H9 (cell line): ENCODE results near the gene PRCD. TPM values are rescaled to one million over a fixed set of nuclear protein-coding genes. Genes with fewer than 3 reads are reported as not detected.

Experiments
- DNase-seq: peaks from one replicate; pipeline ENCODE4 v3.0.0-alpha.2; 2017
- H2AFZ ChIP-seq: one replicate; pipeline ENCODE4 v1.6.1; 2013; ENCODE audit warnings: mild to moderate bottlenecking, low read length, control low read depth, moderate library complexity
- H2AK5ac ChIP-seq: 2 replicates; pipeline ENCODE4 v1.6.1; 2013; ENCODE audit warnings: low read length, control low read depth, mixed read lengths; ENCODE audit not compliant: insufficient read length
- H2BK120ac ChIP-seq: one replicate; pipeline ENCODE4 v1.6.1; 2013; ENCODE audit warnings: low read depth, mild to moderate bottlenecking, low read length, control low read depth, inconsistent platforms; ENCODE audit not compliant: poor library complexity, severe bottlenecking
- H2BK12ac ChIP-seq: 2 replicates; pipeline ENCODE4 v1.6.1; 2013; ENCODE audit warnings: low read length, control low read depth, mixed read lengths, low read depth; ENCODE audit not compliant: insufficient read length
- H2BK15ac ChIP-seq: 2 replicates; pipeline ENCODE4 v1.6.1; 2013; ENCODE audit warnings: low read depth, low read length, control low read depth
- H2BK20ac ChIP-seq: one replicate; pipeline ENCODE4 v1.6.1; 2013; ENCODE audit warnings: low read depth, mild to moderate bottlenecking, low read length, control low read depth, inconsistent platforms; ENCODE audit not compliant: poor library complexity, severe bottlenecking
- H2BK5ac ChIP-seq: 2 replicates; pipeline ENCODE4 v1.6.1; 2013; ENCODE audit warnings: low read length, control low read depth, mixed read lengths; ENCODE audit not compliant: insufficient read length
- H3K14ac ChIP-seq: 2 replicates; pipeline ENCODE4 v1.6.1; 2013; ENCODE audit warnings: low read length, control low read depth; ENCODE audit not compliant: insufficient read depth
- H3K18ac ChIP-seq: 2 replicates; pipeline ENCODE4 v1.6.1; 2013; ENCODE audit warnings: low read depth, mild to moderate bottlenecking, mixed read lengths, low read length, control low read depth; ENCODE audit not compliant: insufficient read length
- H3K23ac ChIP-seq: 2 replicates; pipeline ENCODE4 v1.6.1; 2013; ENCODE audit warnings: low read length, control low read depth, mixed read lengths, low read depth; ENCODE audit not compliant: insufficient read length
- H3K23me2 ChIP-seq: 2 replicates; pipeline ENCODE4 v1.6.1; 2013; ENCODE audit warnings: low read depth, mild to moderate bottlenecking, mixed read lengths, low read length, control low read depth; ENCODE audit not compliant: insufficient read length, poor library complexity, severe bottlenecking
- H3K27ac ChIP-seq: 2 replicates; pipeline ENCODE4 v1.5.1; 2013; ENCODE audit warnings: low read length, control low read depth, mixed read lengths, low read depth; ENCODE audit not compliant: insufficient read length
- H3K27me3 ChIP-seq: 2 replicates; pipeline ENCODE4 v1.6.1; 2013; ENCODE audit warnings: low read length, control low read depth, inconsistent platforms; ENCODE audit not compliant: insufficient read depth
- H3K4ac ChIP-seq: 2 replicates; pipeline ENCODE4 v1.6.1; 2013; ENCODE audit warnings: low read depth, mild to moderate bottlenecking, control low read depth, inconsistent platforms, low read length, moderate library complexity
- H3K4me1 ChIP-seq: 2 replicates; pipeline ENCODE4 v1.6.1; 2013; ENCODE audit warnings: low read length, control low read depth, inconsistent platforms; ENCODE audit not compliant: insufficient read depth
- H3K4me2 ChIP-seq: 2 replicates; pipeline ENCODE4 v1.6.1; 2013; ENCODE audit warnings: low read length, control low read depth, mixed read lengths; ENCODE audit not compliant: insufficient read length, insufficient read depth
- H3K56ac ChIP-seq: 2 replicates; pipeline ENCODE4 v1.6.1; 2013; ENCODE audit warnings: low read depth, mild to moderate bottlenecking, mixed read lengths, low read length, control low read depth; ENCODE audit not compliant: insufficient read length
- H3K79me1 ChIP-seq: 2 replicates; pipeline ENCODE4 v1.6.1; 2013; ENCODE audit warnings: low read depth, mild to moderate bottlenecking, moderate library complexity, low read length, control low read depth, inconsistent platforms; ENCODE audit not compliant: insufficient read depth, poor library complexity, severe bottlenecking
- H3K79me2 ChIP-seq: 2 replicates; pipeline ENCODE4 v1.6.1; 2013; ENCODE audit warnings: low read length, control low read depth, inconsistent platforms; ENCODE audit not compliant: insufficient read depth
- H3K9ac ChIP-seq: 2 replicates; pipeline ENCODE4 v1.6.1; 2013; ENCODE audit warnings: low read length, control low read depth, mixed read lengths; ENCODE audit not compliant: insufficient read length; ENCODE audit errors: extremely low read depth
- H3K9me3 ChIP-seq: one replicate; pipeline ENCODE4 v1.6.1; 2013; ENCODE audit warnings: low read depth, low read length, inconsistent platforms; ENCODE audit not compliant: control insufficient read depth
- H3T11ph ChIP-seq: one replicate; pipeline ENCODE4 v1.6.1; 2013; ENCODE audit warnings: mild to moderate bottlenecking, low read length, control low read depth, inconsistent platforms
- H4K20me1 ChIP-seq: one replicate; pipeline ENCODE4 v1.6.1; 2013; ENCODE audit not compliant: control insufficient read depth, insufficient read length, insufficient read depth
- H4K5ac ChIP-seq: 2 replicates; pipeline ENCODE4 v1.6.1; 2013; ENCODE audit warnings: low read depth, mild to moderate bottlenecking, mixed read lengths, low read length, control low read depth; ENCODE audit not compliant: insufficient read length
- H4K8ac ChIP-seq: replicated peaks from 2 replicates; pipeline ENCODE4 v1.6.1; 2013; ENCODE audit warnings: low read length, control low read depth, mixed read lengths, low read depth; ENCODE audit not compliant: insufficient read length
- H4K91ac ChIP-seq: 2 replicates; pipeline ENCODE4 v1.6.1; 2013; ENCODE audit warnings: low read depth, mild to moderate bottlenecking, moderate library complexity, mixed read lengths, low read length, control low read depth; ENCODE audit not compliant: insufficient read length
- H3K27ac Mint-ChIP-seq, 3 experiments: 2 replicates in 2 of 3; 3 replicates in 1 of 3; pipeline ENCODE4 v1.8.0; 2020 to 2021; ENCODE audit warnings: mixed read lengths in 3 of 3, mild to moderate bottlenecking in 1 of 3, moderate library complexity in 1 of 3
- H3K27me3 Mint-ChIP-seq: 2 replicates; pipeline ENCODE4 v1.8.0; 2021; ENCODE audit warnings: low read depth, mild to moderate bottlenecking, moderate library complexity, mixed read lengths
- H3K36me3 Mint-ChIP-seq, 3 experiments: 2 replicates in 2 of 3; 3 replicates in 1 of 3; pipeline ENCODE4 v1.8.0; 2020 to 2021; ENCODE audit warnings: low read depth in 3 of 3, mixed read lengths in 3 of 3; ENCODE audit not compliant: insufficient read depth in 1 of 3
- H3K4me1 Mint-ChIP-seq, 2 experiments: 2 replicates each; pipeline ENCODE4 v1.8.0; 2020; ENCODE audit warnings: mixed read lengths in 2 of 2
- H3K4me3 Mint-ChIP-seq, 2 experiments: 2 replicates in 1 of 2; 3 replicates in 1 of 2; pipeline ENCODE4 v1.8.0; 2020 to 2021; ENCODE audit warnings: mild to moderate bottlenecking in 2 of 2, mixed read lengths in 2 of 2, moderate library complexity in 1 of 2
- H3K9me3 Mint-ChIP-seq, 2 experiments: 2 replicates in 1 of 2; 3 replicates in 1 of 2; pipeline ENCODE4 v1.8.0; 2020; ENCODE audit warnings: mild to moderate bottlenecking in 2 of 2, mixed read lengths in 2 of 2, moderate library complexity in 1 of 2
- CTCF ChIP-seq: fragments of 200-600 bp; sonication (generic); conservative IDR thresholded peaks from 3 replicates; pipeline ENCODE4 v1.8.0; 2021; ENCODE audit warnings: antibody characterized with exemption, mild to moderate bottlenecking
- WGBS: extraction: QIAGEN DNeasy Blood & Tissue Kit; methylation state at CpG from one replicate; pipeline ENCODE4 v1.1.7; 2013; ENCODE audit warnings: missing lambda C conversion rate, low lambda C conversion rate, mixed read lengths; ENCODE audit not compliant: insufficient read length; ENCODE audit errors: extremely low coverage; 5-methylcytosine and 5-hydroxymethylcytosine counted together
- total RNA-seq: library from RNA; stranded (reverse); gene quantifications from 2 replicates; pipeline ENCODE4 v1.2.1, GENCODE V29; 2021

The PRCD gene
- total RNA-seq, 1 experiment from 2014 or later: 0.46 TPM

- no peak overlapping the region for H2BK15ac ChIP-seq
- no peak overlapping the region for H3K27ac ChIP-seq
- H3K23me2 ChIP-seq: no peaks in the 10 kb centered on the region
- H2AK5ac ChIP-seq: no peak overlapping the region
- no CpG with 5 or more reads among the region's 23 CpGs for WGBS
- no peak overlapping the region for H4K91ac ChIP-seq
- H3K79me1 ChIP-seq: no peaks in the 10 kb centered on the region
- no peak overlapping the region for H4K5ac ChIP-seq
- H3K27me3 ChIP-seq: no peaks in the 10 kb centered on the region; the same call in 1 of the 2 replicates
- no peak overlapping the region for H2BK12ac ChIP-seq
- no peak overlapping the region for H3T11ph ChIP-seq
- TF ChIP-seq CTCF: no peak
- H3K4me1 Mint-ChIP-seq: peaks cover 16 to 32% of the 10 kb centered on the region in 2 experiments
- H2AFZ ChIP-seq: no peak overlapping the region
- no peaks in the 10 kb centered on the region for H3K9me3 Mint-ChIP-seq
- H3K9me3 ChIP-seq: no peaks in the 10 kb centered on the region
- no peak overlapping the region for H3K56ac ChIP-seq
- H4K20me1 ChIP-seq: no peaks in the 10 kb centered on the region
- no peak overlapping the region for H3K18ac ChIP-seq
- peak overlapping the region in 1 of 3 experiments; percentile 27; a peak in 2 of 7 replicates for H3K27ac Mint-ChIP-seq
- H3K4me2 ChIP-seq: no peak overlapping the region
- no peak overlapping the region for H4K8ac ChIP-seq
- no peak overlapping the region for H2BK20ac ChIP-seq
- H3K9ac ChIP-seq: no peak overlapping the region
- H3K27me3 Mint-ChIP-seq: peaks cover 25% of the 10 kb centered on the region
- peaks cover 4% of the 10 kb centered on the region; the same call in 1 of the 2 replicates for H3K4me1 ChIP-seq
- no peak for DNase-seq
- H3K4ac ChIP-seq: no peak overlapping the region
- peak overlapping the region in 1 of 2 experiments; percentile 26; a peak in 1 of 5 replicates for H3K4me3 Mint-ChIP-seq
- H3K36me3 Mint-ChIP-seq: no peaks in the 10 kb centered on the region
- H3K79me2 ChIP-seq: no peaks in the 10 kb centered on the region
- H3K14ac ChIP-seq: peak overlapping the region; percentile 45; the same call in 1 of the 2 replicates
- H2BK120ac ChIP-seq: no peak overlapping the region
- H3K23ac ChIP-seq: no peak overlapping the region
- no peak overlapping the region for H2BK5ac ChIP-seq
These were observed 9.6 kb upstream of the PRCD start for GRCh38 chr17:76530095-76530723.
